Measurements from ENCODE around the gene ATP8B3.
"Not testable (repeated sequence)": the region's sequence is repeated elsewhere in the genome, so short reads cannot be mapped to it uniquely, and the experiment has no call there.

Gene ATP8B3

GRCh38 chr19:1816530-1817298 is 4.6 kb upstream of the ATP8B3 start:
- no peak for DNase-seq

GRCh38 chr19:1815605-1816529 is 3.8 kb upstream of the ATP8B3 start:
- DNase-seq = no peak

GRCh38 chr19:1814833-1815604 is 2.9 kb upstream of the ATP8B3 start:
- DNase-seq = no peak

GRCh38 chr19:1814391-1814790 is 2.3 kb upstream of the ATP8B3 start:
- DNase-seq = no peak

- no peak for DNase-seq
These were observed 1.4 kb upstream of the ATP8B3 start for GRCh38 chr19:1813192-1814182.

GRCh38 chr19:1812426-1813191 is 533 bp upstream of the ATP8B3 start:
- peak; percentile 91 to 93 for DNase-seq

GRCh38 chr19:1811472-1811894 is 593 bp downstream of the ATP8B3 start:
- DNase-seq = peak; percentile 33 to 40

- DNase-seq = no peak
These were observed 1.5 kb downstream of the ATP8B3 start for GRCh38 chr19:1810439-1811160.

GRCh38 chr19:1809678-1810077 is 2.4 kb downstream of the ATP8B3 start:
- DNase-seq = no peak

GRCh38 chr19:1808395-1808731 is 3.7 kb downstream of the ATP8B3 start:
- no peak for DNase-seq

GRCh38 chr19:1807695-1808394 is 4.2 kb downstream of the ATP8B3 start:
- no peak for DNase-seq

GRCh38 chr19:1807030-1807694 is 4.9 kb downstream of the ATP8B3 start:
- no peak for DNase-seq

- no peak for DNase-seq
These were observed 5.7 kb downstream of the ATP8B3 start for GRCh38 chr19:1806184-1807029.

GRCh38 chr19:1805401-1806183 is 6.5 kb downstream of the ATP8B3 start:
- no peak for DNase-seq

GRCh38 chr19:1804858-1805257 is 7.2 kb downstream of the ATP8B3 start:
- no peak for DNase-seq

- no peak for DNase-seq
These were observed 12.3 kb downstream of the ATP8B3 start for GRCh38 chr19:1799695-1800342.

GRCh38 chr19:1797313-1797712 is 14.8 kb downstream of the ATP8B3 start:
- DNase-seq = not testable (repeated sequence)
